H1 (cell line): ENCODE measurements around the gene CDCA7. TPM values are rescaled to one million over a fixed set of nuclear protein-coding genes. Genes with fewer than 3 reads are reported as not detected.

Source experiments
- CHD7 ChIP-seq: fragments of 300-600 bp; sonication (generic); IDR thresholded peaks from 2 replicates; pipeline ENCODE4 v1.7.1; 2012; ENCODE audit warnings: low read length, moderate library complexity, mild to moderate bottlenecking, inconsistent platforms; ENCODE audit not compliant: insufficient replicate concordance
- E2F6 ChIP-seq: IDR thresholded peaks from 2 replicates; pipeline ENCODE4 v1.6.1; 2012; ENCODE audit warnings: inconsistent platforms
- EZH2 ChIP-seq: fragments of 200-600 bp; sonication (generic); IDR thresholded peaks from 2 replicates; pipeline ENCODE4 v1.7.1; 2012; ENCODE audit warnings: low read depth, mild to moderate bottlenecking, moderate library complexity, low read length, inconsistent platforms; ENCODE audit not compliant: severe bottlenecking
- JUN ChIP-seq: IDR thresholded peaks from 2 replicates; pipeline ENCODE4 v1.6.1; 2011; ENCODE audit warnings: low read depth, mild to moderate bottlenecking, improper control_type of control experiment, low read length
- KDM4A ChIP-seq: IDR thresholded peaks from one replicate; pipeline ENCODE4 v1.7.1; 2012; ENCODE audit warnings: low read depth, mild to moderate bottlenecking, moderate library complexity, low read length, inconsistent platforms; ENCODE audit not compliant: severe bottlenecking
- NANOG ChIP-seq: IDR thresholded peaks from 2 replicates; pipeline ENCODE4 v1.6.1; 2011; ENCODE audit warnings: low read length, low read depth, mild to moderate bottlenecking, inconsistent platforms; ENCODE audit not compliant: insufficient read depth, poor library complexity, severe bottlenecking
- POLR2A ChIP-seq, 2 experiments: IDR thresholded peaks; 1 replicate in 1 of 2; 2 replicates in 1 of 2; pipeline ENCODE4 v1.6.1; 2011; ENCODE audit warnings: low read depth in 2 of 2, low read length in 2 of 2, mild to moderate bottlenecking in 2 of 2; ENCODE audit errors: control extremely low read depth in 1 of 2
- POLR2AphosphoS5 ChIP-seq: IDR thresholded peaks from 2 replicates; pipeline ENCODE4 v1.6.1; 2011; ENCODE audit warnings: low read depth, low read length
- SP4 ChIP-seq: IDR thresholded peaks from 2 replicates; pipeline ENCODE4 v1.6.1; 2012; ENCODE audit warnings: low read length, inconsistent platforms
- SUZ12 ChIP-seq: fragments of 200-600 bp; sonication (generic); IDR thresholded peaks from 2 replicates; pipeline ENCODE4 v1.6.1; 2012; ENCODE audit warnings: mild to moderate bottlenecking, inconsistent platforms, low read length, moderate library complexity, mixed read lengths
- polyA plus RNA-seq, 7 experiments: library from polyadenylated mRNA; depleted of rRNA in 3 of 7; stranded (reverse) in 5 of 7; unstranded in 2 of 7; fragments of >200 nt in 5 of 7; fragments of 200-250 nt in 2 of 7; gene quantifications; 1 replicate in 5 of 7; 2 replicates in 1 of 7; 4 replicates in 1 of 7; pipeline versions ENCODE4 v1.2.1 to v1.2.3, GENCODE V29; 2011 to 2013; ENCODE audit warnings: missing spikeins in 2 of 7, mixed read lengths in 2 of 7
- total RNA-seq: library from RNA; stranded (reverse); fragmentation: NEBNext Ultra II Directional; extraction: Animal tissue kit (Norgen Biotek cat#: 25700); gene quantifications from 2 replicates; pipeline ENCODE4 v1.2.1, GENCODE V29; 2021

The CDCA7 gene
- total and polyA plus RNA-seq, 2 of the 8 experiments (the other 6 are each of a cell fraction or from before 2014, with no cell fraction given), result 64.4 to 80.4 TPM

- no peak for TF ChIP-seq CHD7
- TF ChIP-seq JUN, result no peak
- no peak for TF ChIP-seq SP4
- no peak for TF ChIP-seq KDM4A
- no peak for TF ChIP-seq NANOG
- no peak for TF ChIP-seq POLR2A (IDR thresholded peaks at IDR 0.05; ENCODE audit: control extremely low read depth in 1 of 2, low read depth in 2 of 2, low read length in 2 of 2)
- TF ChIP-seq EZH2, result no peak
- no peak for TF ChIP-seq POLR2AphosphoS5
- no peak for TF ChIP-seq E2F6
- TF ChIP-seq SUZ12, result no peak
- TF ChIP-seq, all 59 proteins: peak for 0
Observed at GRCh38 chr2:173346035-173346434, 8.6 kb upstream of the CDCA7 start (continued).
